NCI-H2196 (cell line): Measurements from ENCODE around the gene TNKS1BP1.
A peak's percentile ranks its signal among the peaks of the same experiment; 100 is the strongest.
"Not testable (repeated sequence)": the region's sequence is repeated elsewhere in the genome, so short reads cannot be mapped to it uniquely, and the experiment has no call there.

Experiments used
- DNase-seq: peaks from one replicate; lab custom pipeline; 2025; ENCODE audit not compliant: unreplicated experiment; lab: John Stamatoyannopoulos, UW

TNKS1BP1 gene

GRCh38 chr11:57353852-57354251 lies 29.1 kb upstream of the TNKS1BP1 start:
- DNase-seq: no peak

GRCh38 chr11:57353446-57353845 lies 28.7 kb upstream of the TNKS1BP1 start:
- DNase-seq: no peak

- DNase-seq: no peak
Observed at GRCh38 chr11:57353036-57353435, 28.3 kb upstream of the TNKS1BP1 start.

- peak; percentile 43 for DNase-seq
Observed at GRCh38 chr11:57349491-57350274, 24.9 kb upstream of the TNKS1BP1 start.

- no peak for DNase-seq
Observed at GRCh38 chr11:57348636-57349313, 24.0 kb upstream of the TNKS1BP1 start.

GRCh38 chr11:57348052-57348451 lies 23.3 kb upstream of the TNKS1BP1 start:
- no peak for DNase-seq

- DNase-seq: no peak
Observed at GRCh38 chr11:57347336-57347735, 22.6 kb upstream of the TNKS1BP1 start.

- peak; percentile 78 for DNase-seq
Observed at GRCh38 chr11:57345555-57346211, 20.9 kb upstream of the TNKS1BP1 start.

GRCh38 chr11:57344826-57345225 lies 20.1 kb upstream of the TNKS1BP1 start:
- no peak for DNase-seq

GRCh38 chr11:57343825-57344224 lies 19.1 kb upstream of the TNKS1BP1 start:
- DNase-seq: no peak

- DNase-seq: no peak
Observed at GRCh38 chr11:57342702-57343101, 17.9 kb upstream of the TNKS1BP1 start.

- no peak for DNase-seq
Observed at GRCh38 chr11:57341250-57341808, 16.6 kb upstream of the TNKS1BP1 start.

- DNase-seq: no peak
Observed at GRCh38 chr11:57340039-57340615, 15.4 kb upstream of the TNKS1BP1 start.

- no peak for DNase-seq
Observed at GRCh38 chr11:57339328-57339727, 14.6 kb upstream of the TNKS1BP1 start.

GRCh38 chr11:57338142-57338541 lies 13.4 kb upstream of the TNKS1BP1 start, which contains the start of gene P2RX3:
Gene P2RX3 (plus strand): TSS chr11:57338352. CDS start chr11:57338551, 199 bp downstream.
- DNase-seq: no peak

GRCh38 chr11:57336856-57337255 lies 12.1 kb upstream of the TNKS1BP1 start:
- DNase-seq: not testable (repeated sequence)

- no peak for DNase-seq
Observed at GRCh38 chr11:57336111-57336666, 11.4 kb upstream of the TNKS1BP1 start.

- peak; percentile 87 for DNase-seq
Observed at GRCh38 chr11:57335343-57336110, 10.8 kb upstream of the TNKS1BP1 start, which contains the start of gene SSRP1. Gene SSRP1 (minus strand): TSS chr11:57335892. CDS start chr11:57335121, 771 bp downstream.

- no peak for DNase-seq
Observed at GRCh38 chr11:57335023-57335342, 10.2 kb upstream of the TNKS1BP1 start.
